NT2/D1 (cell line): ENCODE results near the gene FKBP10.

ENCODE experiments used
- DNase-seq: peaks from one replicate; pipeline ENCODE4 v3.0.0-alpha.2; 2011; ENCODE audit warnings: low read depth, low spot score
- H3K27me3 ChIP-seq: 2 replicates; pipeline ENCODE4 v1.6.0; 2011; ENCODE audit warnings: mild to moderate bottlenecking; ENCODE audit not compliant: insufficient read length, insufficient read depth
- H3K36me3 ChIP-seq: 2 replicates; pipeline ENCODE4 v1.6.1; 2011; ENCODE audit warnings: mild to moderate bottlenecking, low read length, mixed read lengths; ENCODE audit not compliant: insufficient read depth, insufficient read length
- H3K4me1 ChIP-seq: 2 replicates; pipeline ENCODE4 v1.5.1; 2011; ENCODE audit not compliant: insufficient read depth, insufficient read length
- H3K4me3 ChIP-seq: 2 replicates; pipeline ENCODE4 v1.5.1; 2011; ENCODE audit warnings: low read depth; ENCODE audit not compliant: insufficient read length
- H3K9ac ChIP-seq: 2 replicates; pipeline ENCODE4 v1.6.0; 2011; ENCODE audit warnings: low read depth; ENCODE audit not compliant: insufficient read length
- H3K9me3 ChIP-seq: 2 replicates; pipeline ENCODE4 v1.5.1; 2011; ENCODE audit warnings: mild to moderate bottlenecking, low read length; ENCODE audit not compliant: insufficient read depth
- SUZ12 ChIP-seq: IDR thresholded peaks from 2 replicates; pipeline ENCODE4 v1.6.1; 2011; ENCODE audit not compliant: insufficient read length, insufficient read depth; ENCODE audit errors: extremely low read depth
- YY1 ChIP-seq: IDR thresholded peaks from 2 replicates; pipeline ENCODE4 v1.6.1; 2011; ENCODE audit not compliant: insufficient read length, insufficient read depth
- ZNF274 ChIP-seq: IDR thresholded peaks from 2 replicates; pipeline ENCODE4 v1.6.1; 2011; ENCODE audit warnings: mild to moderate bottlenecking, low read depth, low read length

FKBP10 gene

GRCh38 chr17:41777157-41777573 lies 35.6 kb upstream of the FKBP10 start:
- Histone ChIP-seq H3K4me3 (no peak overlapping the region), H3K4me1 (peaks cover 41% of the 10 kb centered on the region), H3K27me3 (no peaks in the 10 kb centered on the region), H3K9me3 (no peaks in the 10 kb centered on the region), H3K9ac (peak overlapping the region; percentile 51), H3K36me3 (peaks cover 43% of the 10 kb centered on the region)
- no peak for DNase-seq
- TF ChIP-seq YY1 (no peak), SUZ12 (no peak), ZNF274 (no peak)

GRCh38 chr17:41777574-41778188 lies 35.1 kb upstream of the FKBP10 start:
- peak overlapping the region; percentile 51 for H3K9ac ChIP-seq
- no peaks in the 10 kb centered on the region for H3K27me3 ChIP-seq
- peaks cover 43% of the 10 kb centered on the region for H3K36me3 ChIP-seq
- DNase-seq, result no peak
- H3K4me3 ChIP-seq, result no peak overlapping the region
- peaks cover 45% of the 10 kb centered on the region for H3K4me1 ChIP-seq
- no peaks in the 10 kb centered on the region for H3K9me3 ChIP-seq
- TF ChIP-seq ZNF274 (no peak), YY1 (no peak), SUZ12 (no peak)

GRCh38 chr17:41779954-41780353 lies 32.9 kb upstream of the FKBP10 start:
- no peaks in the 10 kb centered on the region for H3K27me3 ChIP-seq
- H3K4me1 ChIP-seq, result peaks cover 36% of the 10 kb centered on the region
- no peak overlapping the region for H3K9ac ChIP-seq
- peaks cover 43% of the 10 kb centered on the region for H3K36me3 ChIP-seq
- TF ChIP-seq ZNF274 (no peak), YY1 (no peak), SUZ12 (no peak)
- no peaks in the 10 kb centered on the region for H3K9me3 ChIP-seq
- no peak overlapping the region for H3K4me3 ChIP-seq
- DNase-seq, result no peak

GRCh38 chr17:41781404-41782110 lies 31.2 kb upstream of the FKBP10 start:
- TF ChIP-seq ZNF274 (no peak), SUZ12 (no peak), YY1 (no peak)
- Histone ChIP-seq H3K4me1 (peaks cover 25% of the 10 kb centered on the region), H3K27me3 (no peaks in the 10 kb centered on the region), H3K4me3 (no peak overlapping the region), H3K9me3 (no peaks in the 10 kb centered on the region), H3K9ac (peak overlapping the region; percentile 50), H3K36me3 (peaks cover 30% of the 10 kb centered on the region)
- DNase-seq, result no peak

GRCh38 chr17:41782142-41782541 lies 30.7 kb upstream of the FKBP10 start:
- H3K9ac ChIP-seq, result peak overlapping the region; percentile 50
- H3K27me3 ChIP-seq, result no peaks in the 10 kb centered on the region
- no peak overlapping the region for H3K4me3 ChIP-seq

GRCh38 chr17:41784207-41784744 lies 28.5 kb upstream of the FKBP10 start:
- Histone ChIP-seq H3K9me3 (no peaks in the 10 kb centered on the region), H3K36me3 (peaks cover 18% of the 10 kb centered on the region), H3K4me1 (peaks cover 15% of the 10 kb centered on the region), H3K27me3 (peaks cover 5% of the 10 kb centered on the region), H3K9ac (peak overlapping the region; percentile 84), H3K4me3 (peak overlapping the region; percentile 79)
- no peak for TF ChIP-seq YY1
- TF ChIP-seq SUZ12, result no peak
- DNase-seq, result no peak

More at GRCh38 chr17:41782142-41782541, 30.7 kb upstream of the FKBP10 start:
- DNase-seq, result no peak
- Histone ChIP-seq H3K9me3 (no peaks in the 10 kb centered on the region), H3K36me3 (peaks cover 27% of the 10 kb centered on the region), H3K4me1 (peaks cover 22% of the 10 kb centered on the region)
- no peak for TF ChIP-seq ZNF274
- TF ChIP-seq SUZ12, result no peak
- no peak for TF ChIP-seq YY1

GRCh38 chr17:41785091-41785858 lies 27.5 kb upstream of the FKBP10 start:
- Histone ChIP-seq H3K9ac (peak overlapping the region; percentile 88), H3K4me3 (peak overlapping the region; percentile 79), H3K9me3 (no peaks in the 10 kb centered on the region), H3K4me1 (peaks cover 15% of the 10 kb centered on the region), H3K27me3 (peaks cover 7% of the 10 kb centered on the region), H3K36me3 (peaks cover 16% of the 10 kb centered on the region)
- DNase-seq, result peak; percentile 85
- TF ChIP-seq SUZ12 (no peak), ZNF274 (no peak), YY1 (no peak)
